NCI-H128 (cell line): ENCODE measurements around the gene GPSM1.

ENCODE experiments used
- DNase-seq: peaks from one replicate; lab custom pipeline; 2025; ENCODE audit not compliant: unreplicated experiment; lab: John Stamatoyannopoulos, UW

The GPSM1 gene

DNA sequence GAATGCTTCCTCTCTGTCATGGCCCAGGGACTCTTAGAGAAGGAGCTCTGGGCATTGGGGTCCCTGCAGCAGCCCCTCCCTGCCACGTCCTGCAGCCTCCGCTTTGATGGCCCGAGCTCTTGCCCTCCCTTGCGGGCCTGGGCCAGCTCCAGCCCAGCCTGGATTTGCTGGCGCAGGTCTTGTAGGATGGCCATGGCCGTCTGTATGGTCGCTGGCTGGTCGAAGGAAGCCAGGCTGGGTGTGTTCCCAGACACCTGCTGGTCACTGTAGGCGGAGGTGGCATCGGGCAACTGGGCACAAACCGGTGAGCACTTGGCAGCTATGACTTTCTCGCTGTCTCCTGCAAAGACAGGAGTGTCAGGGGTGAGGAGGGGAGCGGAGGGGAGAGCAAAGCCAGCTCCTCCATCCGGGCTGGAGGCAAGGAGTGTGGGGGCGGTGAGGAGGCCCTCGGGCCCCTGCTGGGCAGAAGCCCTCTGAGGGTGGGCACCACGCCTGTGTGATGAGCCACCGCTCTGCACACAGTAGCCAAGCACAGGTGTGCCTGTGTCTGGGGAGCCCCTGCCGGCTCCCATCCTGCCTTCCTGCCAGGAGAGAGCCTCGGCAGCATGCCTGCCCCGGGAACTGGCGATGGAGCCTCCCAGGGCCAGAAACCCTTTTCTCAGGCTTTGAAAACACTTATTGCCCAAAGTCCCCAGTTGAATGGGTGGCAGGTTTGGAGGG lies 35.9 kb upstream of the GPSM1 start:
- no peak for DNase-seq

DNA sequence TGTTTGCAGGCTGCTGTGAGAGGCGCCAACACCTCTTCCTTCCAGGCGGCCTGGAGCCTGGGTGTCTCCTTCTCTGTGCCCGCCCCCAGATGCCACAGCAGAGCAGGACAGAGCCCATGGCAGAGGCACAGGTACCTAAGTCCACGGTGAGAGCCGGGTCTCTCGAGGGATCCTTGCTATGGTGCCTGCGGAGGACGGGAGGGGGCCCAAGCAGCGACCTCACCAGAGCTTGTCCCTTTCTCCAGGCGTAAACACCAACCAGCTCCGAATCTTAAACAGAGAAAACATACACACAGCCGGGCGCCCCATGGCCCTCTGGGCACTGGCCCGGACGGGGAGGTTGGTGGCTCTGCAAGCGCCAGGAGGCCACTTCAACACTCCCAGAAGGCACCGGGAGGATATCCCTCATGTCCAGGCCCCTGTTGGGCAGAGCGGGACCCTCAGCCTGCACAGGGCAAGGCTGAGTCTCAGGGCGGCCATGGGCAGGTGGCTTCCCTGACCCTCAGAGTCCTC lies 35.3 kb upstream of the GPSM1 start:
- no peak for DNase-seq

DNA sequence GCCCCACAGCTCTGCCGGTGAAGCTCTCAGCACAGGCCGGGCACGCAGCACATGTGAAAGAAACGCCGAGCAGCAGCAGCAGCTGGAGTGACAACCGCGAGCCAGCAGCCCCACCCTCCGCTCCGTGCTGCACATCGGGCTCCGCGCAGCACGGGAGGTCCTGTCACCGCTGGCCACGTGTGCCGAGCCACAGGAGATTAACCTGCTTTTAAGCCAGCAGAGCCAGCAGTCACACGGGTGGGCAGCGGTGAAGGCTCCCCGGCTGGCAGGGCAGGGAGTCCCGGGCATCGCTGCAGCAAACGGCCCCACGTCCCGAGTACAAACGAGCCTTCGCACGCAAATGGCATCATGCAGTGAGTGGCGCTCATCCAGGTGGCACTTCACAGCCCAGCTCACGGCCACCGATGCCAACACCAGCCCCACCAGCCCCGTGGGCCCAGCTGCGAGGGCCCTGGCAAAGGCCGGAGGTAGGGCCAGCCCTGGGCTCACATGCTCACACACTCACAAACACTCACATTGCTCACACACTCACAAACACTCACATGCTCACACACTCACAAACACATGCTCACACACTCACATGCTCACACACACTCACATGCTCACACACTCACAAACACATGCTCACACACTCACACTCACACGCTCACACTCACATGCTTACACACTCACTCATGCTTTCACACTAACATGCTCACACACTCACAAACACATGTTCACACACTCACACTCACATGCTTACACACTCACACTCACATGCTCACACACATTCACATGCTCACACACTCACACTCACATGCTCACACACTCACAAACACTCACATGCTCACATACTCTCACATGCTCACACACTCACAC lies 34.5 kb upstream of the GPSM1 start:
- no peak for DNase-seq

DNA sequence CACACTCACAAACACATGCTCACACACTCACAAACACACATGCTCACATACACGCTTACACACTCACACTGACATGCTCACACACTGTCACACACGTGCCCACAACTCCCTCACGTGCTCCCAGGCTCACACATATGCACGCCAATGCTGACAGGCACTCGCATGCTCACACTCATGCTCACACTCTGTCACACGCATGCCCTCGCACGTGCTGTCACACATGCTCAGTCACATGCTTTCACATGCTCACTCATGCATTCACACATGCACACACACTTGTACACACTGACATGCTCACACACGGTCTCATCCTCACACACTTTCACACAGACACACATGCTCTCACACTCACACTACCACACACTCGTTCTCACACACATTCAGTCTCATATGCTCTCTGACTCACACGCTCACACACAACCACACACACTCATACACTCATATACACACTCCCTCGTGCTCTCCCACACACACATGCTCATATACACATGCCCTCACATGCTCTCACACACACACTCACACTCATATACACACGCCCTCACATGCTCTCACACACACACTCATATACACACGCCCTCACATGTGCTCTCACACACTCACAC lies 33.8 kb upstream of the GPSM1 start:
- no peak for DNase-seq

DNA sequence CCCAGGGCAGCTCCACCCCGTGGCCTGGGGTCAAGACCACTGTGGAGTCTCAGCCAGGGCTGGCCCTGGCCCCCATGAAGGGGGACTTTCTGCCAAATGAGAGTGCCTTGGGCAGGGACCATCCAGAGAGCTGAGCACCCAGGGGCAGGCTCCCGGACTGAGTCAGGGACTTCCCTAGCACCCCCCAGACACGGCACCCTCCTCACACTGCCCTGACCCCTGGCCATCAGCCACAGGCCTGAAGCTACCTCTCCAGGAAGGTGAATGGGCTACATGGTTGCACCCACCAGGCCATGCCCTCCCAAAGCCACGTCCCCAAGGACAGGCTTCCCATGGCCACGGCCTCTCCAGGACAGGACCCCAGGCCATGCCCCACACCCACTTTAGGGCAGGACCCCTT lies 32.9 kb upstream of the GPSM1 start:
- DNase-seq, result no peak

DNA sequence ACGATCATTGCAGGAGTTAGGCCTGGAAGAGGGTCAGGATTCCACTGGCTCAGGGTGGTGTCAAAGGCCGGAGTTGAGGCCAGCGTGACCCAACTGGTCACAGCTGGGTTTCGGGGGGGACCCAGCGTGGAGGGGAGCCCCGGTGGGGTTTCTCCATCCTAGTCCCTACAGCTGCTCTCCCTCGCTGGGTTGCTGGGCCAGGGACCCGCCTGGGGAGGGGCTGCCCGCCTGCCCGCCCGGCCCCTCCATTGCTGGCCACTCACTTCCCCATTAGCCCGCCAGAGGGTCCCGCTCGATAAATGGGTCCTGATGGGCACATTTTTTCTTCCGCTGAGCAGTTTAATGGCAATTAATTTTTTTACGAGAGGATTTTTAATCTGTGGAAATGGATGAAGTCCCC lies 32.3 kb upstream of the GPSM1 start:
- no peak for DNase-seq

DNA sequence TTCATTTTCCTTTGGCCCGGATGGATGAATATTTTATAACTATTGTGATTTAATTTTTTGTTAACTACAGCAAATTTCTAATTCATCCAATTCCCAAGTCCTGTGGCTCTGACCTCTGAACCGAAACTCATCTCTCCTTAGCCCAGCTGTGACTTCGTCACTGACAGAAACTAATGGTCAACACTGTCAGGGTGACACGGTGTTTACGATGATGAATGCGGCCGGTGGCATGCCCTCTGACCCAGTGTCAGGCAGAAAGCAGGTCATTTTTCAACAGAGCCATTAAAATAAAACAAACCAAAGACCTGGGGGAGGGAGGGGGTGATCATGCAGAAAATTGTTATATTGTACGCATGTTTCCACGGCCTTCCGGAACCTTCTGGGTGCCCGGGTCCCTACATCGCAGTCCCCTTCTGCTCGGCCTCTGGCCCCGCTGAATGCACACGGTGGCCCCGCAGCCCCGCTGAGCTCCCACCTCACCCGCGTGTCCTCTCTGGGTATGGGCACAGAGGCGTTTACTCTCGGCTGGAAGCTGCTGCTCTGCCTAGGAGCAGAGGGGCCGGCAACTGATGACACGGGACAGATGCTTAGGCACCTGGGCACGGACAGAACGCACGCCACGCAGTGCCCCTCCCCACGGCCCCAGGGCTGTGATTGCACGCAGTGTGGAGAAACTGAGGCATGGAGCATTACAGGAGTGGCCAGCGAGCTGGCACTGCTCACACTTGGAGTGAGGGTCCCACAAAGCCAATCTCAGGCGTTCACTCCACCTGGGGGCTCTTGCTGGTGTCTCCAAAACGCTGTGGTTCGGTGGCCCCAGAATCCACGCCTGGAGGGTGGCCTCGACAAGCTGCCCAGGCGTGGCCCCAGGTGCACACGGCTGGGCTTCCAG lies 31.6 kb upstream of the GPSM1 start:
- no peak for DNase-seq

DNA sequence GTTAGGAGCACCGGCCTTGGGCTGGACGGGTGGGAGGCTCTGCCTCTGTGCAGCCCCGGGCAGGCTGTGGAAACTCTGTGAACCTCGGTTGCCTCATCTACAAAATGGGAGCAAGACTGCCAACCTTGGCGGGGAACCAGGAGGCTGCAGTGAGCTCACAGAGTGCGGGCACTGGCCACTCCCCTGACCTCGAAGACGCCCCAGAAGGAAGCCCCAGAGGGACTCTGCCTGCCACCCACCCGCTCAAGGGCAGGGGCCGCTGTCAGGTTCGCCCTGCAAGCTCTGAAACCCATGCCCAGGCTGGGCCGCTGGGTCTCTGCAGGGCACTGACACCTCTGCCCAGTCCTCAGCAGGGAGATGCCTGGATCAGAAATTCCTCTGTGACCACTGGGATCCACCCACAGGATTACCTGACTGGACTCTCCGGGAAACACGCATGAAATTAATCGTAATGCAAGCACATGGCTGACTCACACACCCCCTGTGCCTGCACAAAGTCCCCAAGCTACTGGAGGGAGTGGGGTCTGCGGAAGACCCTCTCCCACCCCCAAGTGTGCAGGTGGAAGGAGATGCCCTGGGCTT lies 30.8 kb upstream of the GPSM1 start:
- DNase-seq, result no peak

DNA sequence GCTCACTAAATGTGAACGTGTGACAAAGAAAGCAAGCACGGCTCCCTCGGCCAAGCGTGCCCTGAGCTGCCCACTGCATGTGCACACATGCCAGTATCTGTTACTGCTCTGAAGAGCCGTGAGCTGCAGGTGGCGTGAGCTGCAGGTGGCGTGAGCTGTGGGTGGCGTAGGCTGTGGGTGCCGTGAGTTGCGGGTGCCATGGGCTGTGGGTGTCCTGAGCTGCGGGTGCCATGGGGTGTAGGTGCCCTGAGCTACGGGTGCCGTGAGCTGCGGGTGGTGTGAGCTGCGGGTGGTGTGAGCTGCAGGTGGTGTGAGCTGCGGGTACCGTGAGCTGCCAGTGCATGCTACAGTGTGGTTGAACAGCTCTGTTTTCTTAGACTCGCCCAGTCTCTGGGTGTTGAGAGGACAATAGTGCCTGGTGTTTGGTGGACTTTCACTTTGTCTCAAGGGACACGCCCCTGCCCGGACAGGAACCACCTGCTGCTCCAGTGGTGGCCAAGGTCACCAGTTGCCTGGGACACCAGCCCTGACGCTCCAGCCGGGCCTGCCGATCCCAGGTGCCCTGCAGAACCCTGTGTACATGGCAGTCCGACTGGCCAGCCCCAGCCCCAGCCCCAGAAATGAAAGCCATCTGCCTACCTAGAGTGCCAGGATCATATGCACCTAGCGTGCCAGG lies 30.2 kb upstream of the GPSM1 start:
- no peak for DNase-seq

DNA sequence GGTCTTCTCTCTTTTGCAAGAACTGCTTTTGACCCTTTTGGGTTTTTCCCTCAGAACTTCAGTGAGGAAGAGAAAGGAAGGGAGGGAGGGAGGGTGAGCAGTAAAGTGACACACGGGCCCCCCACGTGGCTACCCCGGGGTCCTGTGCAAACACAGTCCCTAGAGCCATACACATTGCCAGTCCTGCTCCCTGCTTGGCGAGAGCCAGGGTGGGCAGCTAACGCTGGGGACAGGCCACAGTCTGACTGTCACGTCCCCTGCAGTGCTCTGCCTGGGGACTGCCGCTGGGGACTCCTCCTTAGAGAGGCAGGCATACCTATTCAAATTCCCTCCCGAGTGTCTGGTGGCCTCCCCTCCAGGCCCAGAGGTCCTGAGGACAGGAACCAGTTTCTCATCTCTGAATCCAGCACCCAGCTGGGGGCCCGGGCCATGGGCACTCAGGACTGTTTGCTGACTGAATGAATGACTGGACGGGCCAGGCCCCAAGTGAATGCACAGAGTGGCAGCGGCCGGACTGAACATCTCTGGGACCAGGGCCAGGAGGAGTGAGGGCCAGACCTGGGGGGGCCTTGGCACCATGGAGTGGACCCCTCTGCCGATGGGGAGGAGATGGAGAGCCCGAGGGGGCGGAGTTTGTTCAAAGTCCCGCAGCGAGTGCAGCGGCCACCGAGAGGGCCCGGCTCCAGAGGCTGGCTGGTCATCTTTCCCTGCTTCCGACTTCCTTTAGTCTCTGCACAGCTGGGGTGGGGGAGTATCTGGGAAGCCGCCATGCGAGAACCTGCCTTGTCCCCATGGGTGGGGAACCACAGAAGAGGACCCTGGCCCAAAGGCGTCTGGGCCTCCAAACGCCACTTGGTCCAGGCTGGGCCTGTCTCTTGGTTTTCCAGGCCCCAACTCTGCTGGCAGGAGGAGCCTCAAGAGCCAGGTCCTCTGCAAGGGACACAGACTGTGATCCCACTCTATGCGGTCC lies 29.3 kb upstream of the GPSM1 start:
- no peak for DNase-seq

DNA sequence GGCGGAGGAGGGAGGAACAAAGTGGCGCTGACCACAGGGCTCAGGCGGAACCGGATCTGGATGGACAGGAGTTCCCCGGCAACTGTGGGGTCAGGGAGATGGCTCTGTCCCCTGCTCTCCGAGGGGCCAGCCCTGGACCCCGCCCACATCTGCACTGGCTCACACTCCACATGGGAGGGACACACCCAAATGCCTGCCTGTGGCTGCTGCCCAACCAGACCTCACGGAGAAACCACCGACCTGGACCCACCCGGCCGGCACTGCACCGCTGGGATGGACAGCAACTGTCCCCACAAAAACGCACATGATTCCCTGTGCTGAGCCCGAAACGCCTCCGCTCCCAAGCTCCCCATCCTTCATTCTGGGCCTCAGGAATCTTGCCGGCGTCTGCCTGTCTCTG lies 28.2 kb upstream of the GPSM1 start:
- no peak for DNase-seq

DNA sequence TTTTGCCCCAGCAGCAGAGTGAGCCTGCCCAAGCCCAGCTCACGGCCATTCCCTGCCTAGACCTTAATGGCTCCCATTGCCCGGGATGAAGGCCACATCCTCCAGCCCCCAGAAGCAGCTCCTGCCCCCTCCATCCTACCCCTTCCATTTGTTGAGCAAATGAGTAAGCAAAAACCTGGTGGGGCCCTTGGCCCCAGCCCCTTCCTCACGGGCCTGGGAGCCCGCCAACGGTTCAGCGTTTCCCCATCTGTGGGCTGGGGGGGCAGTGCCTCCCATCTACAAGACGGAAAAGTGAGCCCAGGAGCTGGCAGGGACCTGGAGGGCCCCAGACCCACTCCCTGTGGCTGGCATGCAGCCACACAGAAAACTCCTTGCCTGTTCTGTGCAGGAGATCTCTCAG lies 27.8 kb upstream of the GPSM1 start:
- no peak for DNase-seq

DNA sequence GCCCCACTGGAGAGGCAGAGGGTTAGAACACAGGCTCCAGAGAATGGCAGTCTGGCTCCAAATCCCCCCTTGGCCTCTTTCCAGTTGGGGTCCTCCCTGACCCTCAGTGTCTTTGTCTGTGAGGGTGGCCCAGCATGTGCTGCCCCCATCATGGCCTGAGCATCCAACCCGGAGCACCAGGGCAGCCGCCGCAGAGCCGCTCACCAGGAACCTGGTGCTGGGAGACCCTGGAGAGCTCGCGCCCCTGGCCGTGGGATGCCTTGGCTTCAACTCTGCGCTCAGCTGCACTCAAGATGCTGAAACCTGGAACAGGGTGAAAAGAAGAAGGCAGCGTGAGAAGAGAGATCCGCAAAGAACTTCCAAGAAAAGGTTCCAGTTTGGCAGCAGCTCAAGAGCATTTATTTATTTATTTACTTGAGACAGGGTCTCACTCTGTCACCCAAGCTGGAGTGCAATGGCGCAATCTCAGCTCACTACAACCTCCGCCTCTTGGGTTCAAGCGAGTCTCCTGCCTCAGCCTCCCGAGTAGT lies 27.3 kb upstream of the GPSM1 start:
- no peak for DNase-seq

DNA sequence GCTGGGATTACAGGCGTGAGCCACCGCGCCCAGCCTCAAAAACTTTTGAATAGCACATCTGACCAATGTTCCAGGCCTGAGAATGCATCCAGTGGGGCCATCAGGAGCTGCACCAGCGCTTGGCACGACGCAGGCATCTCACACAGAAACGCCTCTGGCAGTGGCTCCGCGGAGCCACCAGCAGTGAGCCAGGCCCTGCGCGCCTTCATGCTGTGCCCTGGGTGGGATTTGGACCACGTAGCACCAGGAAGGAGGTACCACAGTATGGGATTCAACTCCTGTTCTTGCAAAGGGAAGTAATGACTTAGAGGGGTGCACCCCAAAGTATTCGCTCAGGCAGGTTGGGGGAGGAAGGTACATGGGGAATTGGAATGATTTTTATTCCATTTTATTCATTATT lies 26.5 kb upstream of the GPSM1 start:
- DNase-seq, result no peak

DNA sequence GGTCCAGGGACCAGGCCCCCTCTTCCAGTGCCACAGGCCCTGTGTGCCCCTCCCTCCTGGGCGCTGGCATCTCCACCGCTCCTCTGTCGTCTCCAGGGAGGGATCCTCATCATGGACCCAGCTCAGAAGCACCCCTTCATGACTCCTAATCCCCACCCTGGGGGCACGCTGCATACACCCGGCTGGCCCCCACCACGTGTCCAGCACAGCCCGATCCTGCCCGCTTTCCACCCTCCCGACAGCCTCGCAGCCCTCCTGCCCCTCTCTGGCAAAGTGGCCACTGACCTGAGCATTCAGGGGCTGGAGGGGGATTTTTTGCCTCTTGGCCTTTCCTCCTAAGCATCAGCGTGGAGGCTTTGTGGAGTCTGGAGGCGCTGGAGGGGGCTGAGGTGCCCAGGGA lies 24.8 kb upstream of the GPSM1 start:
- DNase-seq, result no peak

DNA sequence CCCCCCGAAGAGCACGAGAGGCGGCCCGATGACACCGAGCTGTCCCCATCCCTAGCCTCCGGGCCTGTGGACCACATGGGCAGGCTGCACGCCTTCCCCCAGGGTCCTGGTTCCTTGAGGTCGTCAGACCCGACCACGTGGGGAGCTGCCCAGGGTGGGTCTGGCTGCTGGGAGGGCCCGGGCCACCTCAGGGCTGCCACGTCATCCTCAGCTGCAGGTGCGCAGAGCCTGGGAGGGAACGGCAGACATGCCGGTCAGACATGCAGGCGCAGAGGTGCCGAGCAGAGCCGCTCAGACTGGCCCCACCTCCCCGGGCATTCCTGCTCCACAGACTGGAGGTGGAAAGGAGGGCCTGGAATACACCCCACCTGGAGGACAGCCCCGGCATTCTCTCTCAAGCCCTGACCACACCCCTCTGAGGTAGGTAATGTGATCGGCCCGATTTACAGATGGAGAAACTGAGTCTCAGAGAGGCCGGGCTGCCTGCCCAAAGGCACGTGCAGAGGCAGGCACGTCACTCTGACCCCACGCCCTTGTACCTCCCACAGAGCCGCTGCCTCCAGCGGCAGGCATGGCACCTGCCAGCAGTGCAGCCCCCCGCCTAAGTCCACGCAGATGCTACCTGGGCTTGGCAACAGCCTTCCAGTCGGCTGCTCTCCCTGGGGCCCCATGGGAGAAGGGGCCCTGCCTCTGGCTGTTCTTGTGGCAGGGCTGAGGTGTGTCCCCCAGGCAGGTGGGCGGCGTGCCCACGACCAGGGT lies 24.1 kb upstream of the GPSM1 start:
- no peak for DNase-seq

DNA sequence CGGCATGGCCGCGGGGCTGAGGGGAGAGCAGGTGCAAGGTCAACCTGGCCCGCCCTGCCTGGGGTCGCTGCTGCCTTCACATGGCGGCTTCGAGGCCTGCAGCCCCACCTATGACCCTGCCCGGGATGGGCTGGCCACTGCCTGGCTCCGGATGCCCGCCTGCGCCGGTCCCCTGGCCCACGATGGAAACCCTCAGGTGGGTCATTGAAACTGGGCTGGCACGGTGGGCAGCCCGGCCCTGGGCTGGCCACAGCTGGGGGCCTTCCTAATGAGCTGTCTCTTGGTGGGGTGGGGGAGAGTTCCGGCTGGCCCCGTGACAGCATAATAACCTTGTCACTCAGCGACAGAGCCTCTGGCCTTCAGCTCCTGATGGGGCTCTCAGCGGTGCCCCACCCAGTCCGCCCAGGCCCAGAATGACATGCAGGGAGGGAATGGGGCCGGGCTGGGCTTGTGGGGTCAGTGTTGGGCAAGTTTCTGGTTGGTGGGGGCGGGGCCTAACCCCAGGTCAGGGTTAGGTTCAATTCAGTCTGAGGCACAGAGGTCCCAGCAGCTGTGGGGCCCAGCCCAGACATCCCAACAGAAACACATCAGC lies 23.4 kb upstream of the GPSM1 start, which contains the start of gene CCDC187:
Gene CCDC187, minus strand, starts transcription at position 270 of the 592 bp plus-strand sequence. Its CDS starts 264 bp downstream, at position 6.
- DNase-seq, result no peak
